ENCODE results near the gene STX1B.
"Not testable (repeated sequence)": the region's sequence is repeated elsewhere in the genome, so short reads cannot be mapped to it uniquely, and the experiment has no call there.

STX1B gene

DNA sequence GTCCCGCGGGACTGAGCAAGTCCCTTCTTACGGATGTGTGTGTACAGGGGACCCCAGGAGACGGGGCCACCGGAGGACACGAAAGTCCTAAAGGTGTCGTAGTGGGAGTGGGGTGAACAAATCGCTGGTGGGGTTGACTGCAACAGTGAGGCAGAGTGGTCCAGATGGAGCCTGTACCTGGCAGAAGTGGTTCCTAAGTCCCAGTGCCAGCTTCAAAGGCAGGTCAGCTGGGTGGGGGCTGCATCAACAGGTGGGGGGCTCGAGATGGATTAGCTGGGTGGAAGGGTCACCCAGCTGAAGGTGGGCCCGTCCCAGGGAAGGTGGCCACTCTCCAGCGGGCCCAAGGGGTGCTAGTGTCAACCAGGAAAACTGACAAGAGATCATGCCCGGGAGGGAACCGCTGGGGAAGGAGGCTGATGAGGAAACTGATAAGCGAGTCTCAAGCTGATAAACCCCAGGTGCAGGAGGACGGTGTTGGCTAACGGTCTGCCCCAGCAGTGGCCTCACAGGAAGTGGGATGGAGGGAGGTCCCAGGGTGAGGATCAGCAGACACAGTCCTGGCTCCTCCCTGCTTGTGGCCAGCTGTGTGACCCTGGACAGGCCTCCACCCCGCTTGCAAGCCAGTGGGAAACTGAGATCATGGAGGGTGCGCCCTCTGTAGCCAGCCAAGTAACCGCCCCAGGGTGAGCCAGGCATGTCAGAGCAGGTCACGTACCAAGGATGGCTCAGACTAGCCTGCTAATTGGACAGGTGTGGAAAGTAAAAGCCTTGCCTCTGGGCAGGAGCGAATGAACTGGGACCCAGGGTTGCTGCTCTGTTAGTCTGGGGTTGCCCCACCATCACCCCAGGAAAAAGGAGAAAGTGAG, 60.6 kb downstream of the STX1B start:
- H3K4me1 Mint-ChIP-seq = peaks cover 24 to 42% of the 10 kb centered on the region in 2 donors
- H3K4me3 Mint-ChIP-seq = peak overlapping the region; percentile 94 to 96
- peak overlapping the region; percentile 88 for H3K27ac Mint-ChIP-seq
- peaks cover 24 to 26% of the 10 kb centered on the region in 2 donors for H3K36me3 Mint-ChIP-seq
- no peaks in the 10 kb centered on the region for H3K27me3 Mint-ChIP-seq
- DNase-seq (peak; percentile 44), ATAC-seq (replicated peaks) (peak; percentile 65 to 68)
- no peaks in the 10 kb centered on the region for H3K9me3 Mint-ChIP-seq

DNA sequence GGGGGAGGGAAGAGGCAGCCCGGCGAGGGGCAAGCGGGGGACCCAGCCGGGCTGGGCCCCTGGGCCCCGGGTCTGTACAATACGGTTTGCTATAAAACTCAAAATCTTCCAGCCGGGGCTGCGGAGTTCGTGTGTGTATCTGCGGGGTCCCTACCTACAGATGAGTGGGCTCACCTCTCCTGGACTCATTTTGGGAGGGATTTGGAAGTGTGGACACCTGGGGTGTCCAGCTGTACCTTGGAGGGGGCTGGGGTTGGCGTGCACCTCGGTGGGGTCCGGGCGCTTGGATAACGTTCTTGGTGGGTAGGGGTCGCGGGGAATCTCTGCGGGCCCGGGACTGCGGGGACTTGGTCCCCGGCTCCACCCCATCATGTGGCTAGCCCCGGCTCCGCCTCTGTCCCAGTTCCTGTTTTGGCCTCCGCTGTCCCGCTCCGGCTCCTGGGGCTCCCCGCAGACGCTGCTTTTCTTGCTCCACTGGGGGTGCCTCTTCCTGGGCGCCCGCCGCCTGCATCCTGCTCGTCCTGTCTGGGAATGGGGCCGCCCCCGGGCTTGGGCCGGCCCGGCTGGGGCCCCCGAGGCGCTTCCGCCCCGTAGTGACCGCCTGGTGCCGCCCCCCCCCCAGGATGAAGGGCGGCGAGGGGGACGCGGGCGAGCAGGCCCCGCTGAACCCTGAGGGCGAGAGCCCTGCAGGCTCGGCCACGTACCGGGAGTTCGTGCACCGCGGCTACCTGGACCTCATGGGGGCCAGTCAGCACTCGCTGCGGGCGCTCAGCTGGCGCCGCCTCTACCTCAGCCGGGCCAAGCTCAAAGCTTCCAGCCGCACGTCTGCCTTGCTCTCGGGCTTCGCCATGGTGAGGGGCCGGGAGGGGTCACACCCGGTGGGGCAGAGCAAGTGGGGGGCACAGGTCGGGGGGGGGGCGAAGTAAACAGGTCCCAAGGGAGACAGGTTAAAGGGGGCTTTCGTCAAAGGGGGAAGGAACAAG, 61.5 kb downstream of the STX1B start, which contains the start of gene ORAI3:
Gene ORAI3 (plus strand): TSS at position 402 of the 983 bp plus-strand sequence. CDS start 222 bp downstream, at position 624.
- ATAC-seq (replicated peaks) (peak; percentile 85 to 87), DNase-seq (peak; percentile 72)
- peak within 1 kb of the TSS; percentile 94 to 96 for H3K4me3 Mint-ChIP-seq
- no peaks in the 10 kb centered on the region for H3K9me3 Mint-ChIP-seq
- H3K4me1 Mint-ChIP-seq = peaks cover 23 to 35% of the 10 kb centered on the region in 2 donors
- H3K36me3 Mint-ChIP-seq = peaks cover 33 to 34% of the 10 kb centered on the region in 2 donors
- H3K27ac Mint-ChIP-seq = peak within 1 kb of the TSS; percentile 89
- no peaks in the 10 kb centered on the region for H3K27me3 Mint-ChIP-seq

DNA sequence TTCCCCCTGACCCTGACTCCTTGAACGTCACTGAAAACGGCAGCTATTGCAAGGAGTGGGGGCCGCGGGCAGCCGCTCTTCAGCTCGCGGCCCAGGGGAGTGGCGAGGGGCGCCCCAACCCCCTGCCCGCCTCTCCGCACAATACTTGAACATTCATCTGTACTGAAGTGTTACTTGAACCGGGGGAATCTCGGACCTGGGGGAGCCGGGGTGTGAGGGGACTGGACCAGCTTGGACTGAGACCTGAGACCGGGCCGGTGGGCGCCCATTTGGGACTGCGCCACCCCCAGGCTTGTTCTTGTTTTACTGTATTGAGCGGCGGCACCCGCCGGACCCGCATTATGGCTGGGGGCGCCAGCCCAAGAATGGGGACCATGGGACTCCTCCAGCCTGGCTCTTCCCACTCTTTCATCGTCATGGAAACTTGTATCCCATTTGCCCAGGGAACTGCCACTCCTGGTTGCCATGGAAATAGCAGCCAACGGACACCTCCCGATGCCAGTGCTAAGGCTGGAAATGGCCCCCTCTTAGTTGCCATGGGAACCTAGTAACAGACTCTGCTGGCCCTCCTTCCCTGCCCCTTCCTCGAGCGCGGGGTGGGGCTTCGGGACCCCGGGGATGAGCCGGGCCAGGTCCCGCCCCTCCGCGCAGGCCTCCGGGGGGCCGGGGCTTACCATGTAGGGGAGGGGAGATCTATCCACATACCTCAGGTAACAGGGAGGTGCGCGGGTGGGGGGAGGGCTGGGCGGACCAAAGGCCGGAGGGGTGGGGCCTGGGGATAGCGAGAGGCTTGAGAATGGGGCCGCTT, 62.4 kb downstream of the STX1B start:
- Mint-ChIP-seq H3K4me1 (peaks cover 16 to 26% of the 10 kb centered on the region in 2 donors), H3K27me3 (no peaks in the 10 kb centered on the region), H3K9me3 (no peaks in the 10 kb centered on the region), H3K27ac (peak overlapping the region; percentile 14), H3K36me3 (peaks cover 31% of the 10 kb centered on the region in 2 donors), H3K4me3 (peak overlapping the region; percentile 94 to 96)
- ATAC-seq (replicated peaks) (peak; percentile 19 to 20), DNase-seq (no peak)

DNA sequence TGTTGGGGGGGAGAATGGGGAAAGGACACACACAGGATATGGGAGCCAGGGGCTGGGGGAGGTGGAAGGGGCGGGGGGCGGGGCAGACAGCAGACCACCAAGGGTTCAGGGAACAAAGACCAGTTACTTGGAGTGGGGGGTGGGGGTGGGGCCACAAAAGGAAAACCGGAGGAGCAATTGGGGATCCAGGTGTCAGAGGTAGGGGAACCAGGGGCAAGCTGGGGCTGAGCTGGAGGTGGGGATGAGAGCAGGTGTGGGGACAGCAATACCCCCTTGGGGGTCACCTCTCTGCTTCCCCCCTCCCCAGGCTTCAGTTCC, 62.9 kb downstream of the STX1B start:
- ATAC-seq (replicated peaks) = no peak
- Mint-ChIP-seq H3K4me3 (no peak overlapping the region), H3K27ac (no peak overlapping the region), H3K9me3 (no peaks in the 10 kb centered on the region), H3K4me1 (peaks cover 20 to 31% of the 10 kb centered on the region in 2 donors), H3K27me3 (no peaks in the 10 kb centered on the region), H3K36me3 (peaks cover 31 to 36% of the 10 kb centered on the region in 2 donors)
- DNase-seq = no peak

DNA sequence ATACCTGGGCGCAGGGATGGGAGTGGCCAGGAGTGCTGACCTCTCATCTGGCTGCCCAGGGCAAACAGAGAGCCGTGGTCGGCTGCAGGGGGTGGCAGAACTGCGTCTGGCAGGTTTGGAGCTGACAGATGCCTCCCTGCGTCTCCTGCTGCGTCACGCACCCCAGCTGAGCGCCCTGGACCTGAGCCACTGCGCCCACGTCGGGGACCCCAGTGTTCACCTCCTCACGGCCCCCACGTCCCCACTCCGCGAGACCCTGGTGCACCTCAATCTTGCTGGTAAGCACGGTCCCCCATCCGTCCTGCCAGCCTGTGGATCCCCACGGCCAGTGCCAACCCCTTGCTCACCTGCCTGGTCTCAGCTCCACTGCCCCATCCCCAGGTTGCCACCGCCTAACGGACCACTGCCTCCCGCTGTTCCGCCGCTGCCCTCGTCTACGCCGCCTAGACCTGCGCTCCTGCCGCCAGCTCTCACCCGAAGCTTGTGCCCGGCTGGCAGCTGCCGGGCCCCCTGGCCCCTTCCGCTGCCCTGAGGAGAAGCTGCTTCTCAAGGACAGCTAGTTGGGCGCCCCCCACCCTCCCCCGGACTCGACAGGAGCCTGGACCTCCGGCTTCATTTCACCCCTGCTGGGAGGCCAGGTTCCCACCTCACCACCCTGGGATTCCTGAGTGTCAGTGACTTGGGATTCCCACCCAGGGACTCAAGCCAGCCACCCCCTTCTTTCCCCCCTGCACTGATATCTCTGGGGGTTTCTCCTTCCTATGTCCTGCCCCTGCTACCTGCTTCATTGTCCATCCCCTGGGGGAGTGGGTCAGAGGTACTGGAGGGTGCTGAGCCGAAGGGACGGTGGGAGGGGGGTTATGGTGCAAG, 63.5 kb downstream of the STX1B start:
- H3K27ac Mint-ChIP-seq = peak overlapping the region; percentile 51
- H3K27me3 Mint-ChIP-seq = no peaks in the 10 kb centered on the region
- peaks cover 24 to 37% of the 10 kb centered on the region in 2 donors for H3K4me1 Mint-ChIP-seq
- H3K36me3 Mint-ChIP-seq = peaks cover 31 to 40% of the 10 kb centered on the region in 2 donors
- DNase-seq = no peak
- H3K9me3 Mint-ChIP-seq = no peaks in the 10 kb centered on the region
- no peak overlapping the region for H3K4me3 Mint-ChIP-seq
- no peak for ATAC-seq (replicated peaks)

DNA sequence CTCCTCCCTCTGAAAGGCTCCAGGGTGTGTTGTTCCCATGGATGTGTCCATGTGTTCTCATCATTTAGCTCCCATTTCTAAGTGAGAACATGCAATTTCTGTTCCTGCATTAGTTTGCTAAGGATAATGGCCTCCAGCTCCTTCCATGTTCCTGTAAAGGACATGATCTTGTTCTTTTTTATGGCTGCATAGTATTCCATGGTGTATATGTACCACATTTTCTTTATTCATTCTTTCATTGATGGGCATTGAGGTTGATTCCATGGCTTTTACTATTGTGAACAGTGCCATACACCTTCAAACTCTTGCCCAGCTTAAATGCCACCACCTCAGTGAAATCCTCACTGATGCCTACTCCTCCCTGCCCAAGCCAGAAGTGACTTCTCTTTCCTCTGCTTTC, 66.1 kb downstream of the STX1B start:
- Mint-ChIP-seq H3K27me3 (no peaks in the 10 kb centered on the region), H3K4me1 (peaks cover 17 to 25% of the 10 kb centered on the region in 2 donors), H3K9me3 (no peaks in the 10 kb centered on the region), H3K27ac (no peak overlapping the region), H3K4me3 (no peak overlapping the region), H3K36me3 (peaks cover 28 to 53% of the 10 kb centered on the region in 2 donors)
- DNase-seq (no peak), ATAC-seq (replicated peaks) (no peak)

DNA sequence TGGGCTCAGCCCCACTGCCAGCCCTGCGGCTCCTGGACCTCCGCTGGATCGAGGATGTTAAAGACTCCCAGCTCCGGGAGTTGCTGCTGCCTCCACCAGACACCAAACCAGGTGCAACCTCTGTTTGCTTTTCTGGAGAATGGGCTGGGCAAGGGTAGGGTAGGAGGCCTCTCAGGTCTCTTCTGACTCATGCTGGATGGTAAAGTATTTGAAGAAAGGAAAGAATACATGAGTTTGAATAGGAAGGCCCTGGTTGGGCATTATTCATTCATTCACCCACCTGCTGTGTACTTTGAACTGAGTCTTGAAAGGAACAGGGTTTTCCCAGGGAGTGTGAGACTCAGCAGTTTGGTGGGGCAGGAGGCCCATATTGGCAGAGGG, 68.0 kb downstream of the STX1B start:
- H3K4me1 Mint-ChIP-seq = peaks cover 20 to 26% of the 10 kb centered on the region in 2 donors
- H3K27ac Mint-ChIP-seq = no peak overlapping the region
- no peaks in the 10 kb centered on the region for H3K27me3 Mint-ChIP-seq
- no peaks in the 10 kb centered on the region for H3K9me3 Mint-ChIP-seq
- peak overlapping the region in 1 of 2 donors; percentile 77 for H3K4me3 Mint-ChIP-seq
- peaks cover 30 to 60% of the 10 kb centered on the region in 2 donors for H3K36me3 Mint-ChIP-seq
- ATAC-seq (replicated peaks) = peak; percentile 7 to 16
- DNase-seq = no peak

DNA sequence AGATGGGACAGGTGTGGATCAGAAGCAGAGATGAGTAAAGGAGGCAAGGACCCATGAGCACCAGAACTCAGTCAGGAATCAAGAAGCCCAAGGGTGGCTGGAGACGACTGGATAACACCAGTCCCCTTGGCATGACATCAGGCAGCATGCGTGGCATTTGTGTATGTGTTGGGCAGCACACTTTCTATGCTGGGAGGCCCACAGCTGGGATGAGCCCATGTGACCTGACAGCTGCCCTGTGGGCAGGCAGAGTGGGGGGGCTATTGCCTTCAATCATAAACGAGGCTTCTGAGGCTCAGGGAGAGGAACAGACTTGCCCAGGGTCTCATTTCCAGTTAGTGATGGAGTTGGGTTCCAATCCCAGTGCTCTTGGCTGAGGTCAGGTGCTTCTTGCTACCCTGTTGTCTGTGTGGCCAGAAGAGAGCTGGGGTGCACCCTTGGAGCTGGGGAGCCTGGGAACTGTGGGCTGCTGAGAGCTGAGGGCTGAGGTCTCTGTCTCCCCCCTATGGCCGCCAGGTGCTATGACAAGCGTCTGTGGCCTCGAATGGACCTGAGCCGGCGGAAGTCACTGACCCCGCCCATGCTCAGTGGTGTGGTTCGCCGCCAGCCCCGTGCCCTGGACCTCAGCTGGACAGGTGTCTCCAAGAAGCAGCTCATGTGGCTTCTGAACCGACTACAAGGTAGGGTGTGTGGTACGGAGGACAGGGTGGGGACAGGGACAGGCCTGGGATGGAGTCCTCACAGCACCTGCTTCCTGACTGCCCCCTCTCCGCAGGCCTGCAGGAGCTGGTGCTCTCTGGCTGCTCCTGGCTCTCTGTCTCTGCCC, 68.6 kb downstream of the STX1B start:
- H3K9me3 Mint-ChIP-seq = no peaks in the 10 kb centered on the region
- peaks cover 29 to 60% of the 10 kb centered on the region in 2 donors for H3K36me3 Mint-ChIP-seq
- H3K27ac Mint-ChIP-seq = peak overlapping the region; percentile 81
- no peaks in the 10 kb centered on the region for H3K27me3 Mint-ChIP-seq
- peak; percentile 64 for DNase-seq
- peaks cover 24 to 31% of the 10 kb centered on the region in 2 donors for H3K4me1 Mint-ChIP-seq
- peak; percentile 95 to 96 for ATAC-seq (replicated peaks)
- peak overlapping the region; percentile 71 to 77 for H3K4me3 Mint-ChIP-seq

DNA sequence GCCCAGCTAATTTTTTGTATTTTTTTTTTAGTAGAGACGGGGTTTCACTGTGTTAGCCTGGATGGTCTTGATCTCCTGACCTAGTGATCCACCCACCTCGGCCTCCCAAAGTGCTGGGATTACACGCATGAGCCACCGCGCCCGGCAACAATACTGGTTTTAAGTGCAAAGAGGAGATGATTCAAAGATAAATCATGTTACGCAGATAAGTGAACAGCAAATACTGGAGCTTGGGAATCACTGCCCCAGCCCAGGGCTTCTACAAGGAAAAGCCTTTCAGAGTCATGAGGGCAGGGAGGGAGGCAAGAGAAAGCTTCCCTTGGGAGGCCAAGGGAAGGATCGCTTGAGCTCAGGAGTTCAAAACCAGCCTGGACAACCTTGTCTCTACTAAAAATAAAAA, 70.9 kb downstream of the STX1B start:
- peaks cover 27 to 59% of the 10 kb centered on the region in 2 donors for H3K36me3 Mint-ChIP-seq
- not testable (repeated sequence) for DNase-seq; H3K27me3 Mint-ChIP-seq; H3K9me3 Mint-ChIP-seq; ATAC-seq (replicated peaks); H3K4me3 Mint-ChIP-seq; H3K27ac Mint-ChIP-seq
- peaks cover 24 to 37% of the 10 kb centered on the region in 2 donors for H3K4me1 Mint-ChIP-seq

Data from stimulated activated naive B cell treated with anti-CD40 and anti-IgM and Interleukin-4, amounts not matched to agents 10 μg/mL and 1 μg/mL and 100 μg/mL, for 72 hours (primary cell).